Activated T-helper 1 cell treated with anti-CD3 and anti-CD28 coated beads, Interleukin-2, amount 50 U/mL, for 16 hours (primary cell): Measurements from ENCODE around the gene STAC2.

Source experiments
- DNase-seq, 2 donors: peaks; one replicate each; pipeline ENCODE4 v3.0.0-alpha.2; 2020; ENCODE audit warnings: low read depth in 1 of 2, low spot score in 1 of 2

The STAC2 gene

GRCh38 chr17:39165178-39165840, 60.4 kb downstream of the STAC2 start:
- DNase-seq = no peak

- peak; percentile 46 to 55 for DNase-seq
These were observed 61.0 kb downstream of the STAC2 start for GRCh38 chr17:39164675-39165143.

GRCh38 chr17:39161962-39162361, 63.8 kb downstream of the STAC2 start:
- DNase-seq = no peak
